Uterus (tissue), 4 donors: ENCODE data around the gene SLC25A26. TPM values are rescaled to one million over a fixed set of nuclear protein-coding genes. Genes with fewer than 3 reads are reported as not detected.

Source experiments
- DNase-seq, 2 donors: peaks; one replicate each; pipeline ENCODE4 v3.0.0-alpha.2; 2019 to 2020
- H3K27ac ChIP-seq, 2 donors: fragments of 200-600 bp; sonication (generic); 1 replicate in 1 of 2; 2 replicates in 1 of 2; pipeline ENCODE4 v1.5.1; 2016 to 2018
- H3K27me3 ChIP-seq, 2 donors: fragments of 200-600 bp; sonication (generic); one replicate each; pipeline ENCODE4 v1.5.1; 2018 to 2019; ENCODE audit warnings: control low read depth in 1 of 2
- H3K36me3 ChIP-seq, 2 donors: fragments of 200-600 bp; sonication (generic); one replicate each; pipeline ENCODE4 v1.5.1; 2019; ENCODE audit warnings: control low read depth in 1 of 2
- H3K4me1 ChIP-seq, 2 donors: fragments of 200-600 bp; sonication (generic); one replicate each; pipeline ENCODE4 v1.5.1; 2018 to 2019; ENCODE audit warnings: control low read depth in 1 of 2
- H3K4me3 ChIP-seq, 2 donors: fragments of 200-600 bp; sonication (generic); 1 replicate in 1 of 2; 2 replicates in 1 of 2; pipeline ENCODE4 v1.5.1; 2018 to 2019; ENCODE audit warnings: mild to moderate bottlenecking in 1 of 2
- H3K9me3 ChIP-seq, 2 donors: fragments of 200-600 bp; sonication (generic); one replicate each; pipeline ENCODE4 v1.5.1; 2019; ENCODE audit warnings: control low read depth in 1 of 2
- POLR2A ChIP-seq, 2 donors: fragments of 450-650 bp; IDR thresholded peaks; one replicate each; pipeline ENCODE4 v1.6.1; 2016; ENCODE audit warnings: antibody characterized with exemption in 2 of 2, mild to moderate bottlenecking in 1 of 2, moderate library complexity in 1 of 2
- intact Hi-C: fragments of 100-400 bp; cut with DNase I; formaldehyde crosslinking; loops from one replicate; pipeline ENCODE4 v1.15.1; 2023; ENCODE audit warnings: low total_unique reads
- total RNA-seq, 4 donors: library from RNA; depleted of rRNA in 3 of 4; stranded (reverse); fragments of >200 nt in 3 of 4; gene quantifications; one replicate each; pipeline versions ENCODE4 v1.1.0 to v1.2.4, GENCODE V29; 2014 to 2023
- TF ChIP-seq, protein P1 (sequence below), 4 experiments: fragments of 200-600 bp in 2 of 4; fragments of 450-650 bp in 2 of 4; sonication (generic) in 2 of 4; IDR thresholded peaks; one replicate each; pipeline ENCODE4 v1.5.1; 2016 to 2019; ENCODE audit warnings: antibody characterized with exemption in 4 of 4, mild to moderate bottlenecking in 2 of 4, moderate library complexity in 1 of 4
- donor health status: DM: yes; HTN: yes; CAD: no.

Gene SLC25A26
- total RNA-seq, 4 donors from 2014 or later = 10.6 to 24.9 (median 17.8) TPM

DNA sequence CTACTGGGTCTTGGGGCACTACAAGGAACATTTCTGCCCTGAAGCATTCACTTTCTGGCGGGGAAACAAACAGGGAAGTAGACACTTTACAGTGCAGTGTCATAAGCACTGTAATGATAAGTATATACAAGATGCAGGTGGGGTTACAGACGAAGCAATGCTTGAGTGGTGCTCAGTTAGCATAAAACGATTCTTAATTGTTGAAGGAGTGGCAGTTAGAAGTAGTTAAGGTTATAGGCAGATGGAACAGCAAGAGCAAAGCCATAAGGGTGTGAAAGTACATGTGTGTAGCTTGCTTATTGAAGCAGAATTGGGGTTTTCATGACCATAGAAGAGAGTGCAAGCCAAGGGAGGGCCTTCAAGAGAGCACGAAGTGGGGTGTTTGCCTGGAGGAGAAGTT, 46.2 kb downstream of the SLC25A26 start:
- Histone ChIP-seq H3K9me3 (no peaks in the 10 kb centered on the region), H3K36me3 (no peaks in the 10 kb centered on the region), H3K27me3 (no peaks in the 10 kb centered on the region), H3K4me3 (no peak overlapping the region), H3K27ac (no peak overlapping the region), H3K4me1 (no peaks in the 10 kb centered on the region)
- no peak for TF ChIP-seq POLR2A (IDR thresholded peaks at IDR 0.05)
- TF ChIP-seq, protein P1, sequence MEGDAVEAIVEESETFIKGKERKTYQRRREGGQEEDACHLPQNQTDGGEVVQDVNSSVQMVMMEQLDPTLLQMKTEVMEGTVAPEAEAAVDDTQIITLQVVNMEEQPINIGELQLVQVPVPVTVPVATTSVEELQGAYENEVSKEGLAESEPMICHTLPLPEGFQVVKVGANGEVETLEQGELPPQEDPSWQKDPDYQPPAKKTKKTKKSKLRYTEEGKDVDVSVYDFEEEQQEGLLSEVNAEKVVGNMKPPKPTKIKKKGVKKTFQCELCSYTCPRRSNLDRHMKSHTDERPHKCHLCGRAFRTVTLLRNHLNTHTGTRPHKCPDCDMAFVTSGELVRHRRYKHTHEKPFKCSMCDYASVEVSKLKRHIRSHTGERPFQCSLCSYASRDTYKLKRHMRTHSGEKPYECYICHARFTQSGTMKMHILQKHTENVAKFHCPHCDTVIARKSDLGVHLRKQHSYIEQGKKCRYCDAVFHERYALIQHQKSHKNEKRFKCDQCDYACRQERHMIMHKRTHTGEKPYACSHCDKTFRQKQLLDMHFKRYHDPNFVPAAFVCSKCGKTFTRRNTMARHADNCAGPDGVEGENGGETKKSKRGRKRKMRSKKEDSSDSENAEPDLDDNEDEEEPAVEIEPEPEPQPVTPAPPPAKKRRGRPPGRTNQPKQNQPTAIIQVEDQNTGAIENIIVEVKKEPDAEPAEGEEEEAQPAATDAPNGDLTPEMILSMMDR (IDR thresholded peaks at IDR 0.05) = no peak
- no peak for DNase-seq
- intact Hi-C loops = no loop called here

DNA sequence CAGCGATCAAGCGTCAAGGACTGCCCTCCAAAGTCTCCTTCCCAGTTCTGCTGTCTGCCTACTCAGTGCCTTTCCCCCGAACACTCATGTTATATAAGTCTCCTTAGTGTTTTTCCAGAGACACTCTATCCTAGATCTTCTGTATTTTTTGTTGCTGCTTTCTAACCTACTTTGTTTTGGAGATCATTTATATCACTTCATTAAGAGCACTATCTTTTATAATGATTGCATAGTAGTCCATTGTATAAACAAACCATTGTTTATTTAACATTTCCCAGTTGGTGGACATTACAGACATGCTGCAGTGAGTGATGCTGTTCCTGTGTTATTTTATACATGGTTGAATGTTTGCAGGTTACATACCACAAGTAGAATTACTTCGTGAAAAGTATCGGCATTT, 47.1 kb downstream of the SLC25A26 start:
- Histone ChIP-seq H3K27ac (no peak overlapping the region), H3K4me1 (no peaks in the 10 kb centered on the region), H3K36me3 (no peaks in the 10 kb centered on the region), H3K27me3 (no peaks in the 10 kb centered on the region), H3K9me3 (no peaks in the 10 kb centered on the region), H3K4me3 (no peak overlapping the region)
- intact Hi-C loops = no loop called here
- TF ChIP-seq, protein P1 (IDR thresholded peaks at IDR 0.05) = no peak
- TF ChIP-seq POLR2A (IDR thresholded peaks at IDR 0.05) = no peak
- no peak for DNase-seq

DNA sequence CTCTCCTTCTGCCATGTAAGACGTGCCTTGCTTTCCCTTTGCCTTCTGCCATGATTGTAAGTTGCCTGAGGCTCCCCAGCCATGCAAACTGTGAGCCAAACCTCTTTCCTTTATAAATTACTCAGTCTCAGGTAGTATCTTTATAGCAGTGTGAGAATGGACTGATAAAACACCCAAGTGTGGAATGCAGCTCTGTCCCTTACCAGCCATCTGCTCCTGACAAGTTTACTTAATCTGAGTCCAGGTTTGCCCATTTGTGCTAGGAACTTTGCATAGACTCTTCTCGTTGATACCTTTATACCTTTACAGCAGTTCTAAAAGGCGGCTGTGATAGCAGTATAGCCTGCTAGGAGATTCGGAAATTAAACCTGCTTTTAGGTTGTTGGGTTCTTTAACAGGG, 48.1 kb downstream of the SLC25A26 start:
- Histone ChIP-seq H3K4me3 (no peak overlapping the region), H3K27me3 (no peaks in the 10 kb centered on the region), H3K36me3 (no peaks in the 10 kb centered on the region), H3K4me1 (no peaks in the 10 kb centered on the region), H3K9me3 (no peaks in the 10 kb centered on the region), H3K27ac (no peak overlapping the region)
- TF ChIP-seq, protein P1 (IDR thresholded peaks at IDR 0.05) = no peak
- TF ChIP-seq POLR2A (IDR thresholded peaks at IDR 0.05) = no peak
- intact Hi-C loops = no loop called here
- no peak for DNase-seq

DNA sequence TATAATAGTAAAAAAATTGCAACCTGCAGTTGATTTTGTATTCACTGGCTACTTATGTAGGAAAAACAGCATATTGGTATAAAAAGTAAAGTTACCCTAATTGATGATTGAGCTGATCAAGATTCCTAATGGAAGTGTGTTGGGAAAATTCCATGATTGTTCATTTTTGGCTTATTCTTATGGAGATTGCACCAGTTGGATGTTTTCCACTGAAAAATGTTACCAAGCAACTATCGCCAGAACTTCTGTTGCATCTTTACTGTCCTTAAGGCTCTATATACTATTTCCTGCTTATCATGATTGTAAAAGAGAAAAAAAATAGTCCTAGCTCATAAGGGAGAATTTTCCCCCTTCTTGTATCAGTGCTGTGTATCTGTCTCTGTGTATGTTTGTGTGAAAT, 48.6 kb downstream of the SLC25A26 start:
- no peak for DNase-seq
- Histone ChIP-seq H3K4me3 (no peak overlapping the region), H3K4me1 (no peaks in the 10 kb centered on the region), H3K27ac (no peak overlapping the region), H3K27me3 (no peaks in the 10 kb centered on the region), H3K36me3 (no peaks in the 10 kb centered on the region), H3K9me3 (no peaks in the 10 kb centered on the region)
- TF ChIP-seq POLR2A (IDR thresholded peaks at IDR 0.05) = no peak
- TF ChIP-seq, protein P1 (IDR thresholded peaks at IDR 0.05) = no peak
- intact Hi-C loops = no loop called here

DNA sequence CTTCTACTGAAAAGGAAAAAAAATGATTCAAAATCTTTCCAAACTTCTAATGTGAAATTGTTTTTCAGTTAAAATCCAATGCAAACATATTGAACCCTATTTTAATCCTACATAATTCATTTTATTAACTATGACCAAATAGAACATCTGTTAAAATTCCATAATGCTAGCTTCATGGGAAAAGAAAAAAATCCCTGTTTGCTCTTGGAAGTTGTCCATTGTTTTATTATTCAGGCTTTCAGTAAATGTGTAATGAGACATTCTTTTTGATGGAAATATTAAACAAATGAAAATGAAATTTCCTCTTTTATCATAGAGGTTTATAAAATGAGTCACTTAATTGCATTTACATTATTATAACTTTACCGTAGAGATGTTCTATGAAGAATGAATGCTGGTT, 49.5 kb downstream of the SLC25A26 start:
- no peak for TF ChIP-seq POLR2A (IDR thresholded peaks at IDR 0.05)
- TF ChIP-seq, protein P1 (IDR thresholded peaks at IDR 0.05) = no peak
- H3K9me3 ChIP-seq = no peaks in the 10 kb centered on the region
- H3K27ac ChIP-seq = no peak overlapping the region
- no peaks in the 10 kb centered on the region for H3K4me1 ChIP-seq
- H3K4me3 ChIP-seq = no peak overlapping the region
- intact Hi-C loops = no loop called here
- no peaks in the 10 kb centered on the region for H3K27me3 ChIP-seq
- no peak for DNase-seq
- no peaks in the 10 kb centered on the region for H3K36me3 ChIP-seq
